HS-5 (cell line): ENCODE results near the gene SPINT4.
"Not testable (repeated sequence)": the region's sequence is repeated elsewhere in the genome, so short reads cannot be mapped to it uniquely, and the experiment has no call there.

Experiments
- DNase-seq: peaks from one replicate; pipeline ENCODE4 v3.0.0-alpha.2; 2012; ENCODE audit warnings: low read depth

The SPINT4 gene

GRCh38 chr20:45722047-45722446 is at the start of gene SPINT4:
Gene SPINT4 (plus strand): TSS chr20:45722347. CDS start chr20:45722368, 21 bp downstream.
- DNase-seq: no peak

- no peak for DNase-seq
Measured at GRCh38 chr20:45672765-45673164, 49.4 kb upstream of the SPINT4 start.

DNA sequence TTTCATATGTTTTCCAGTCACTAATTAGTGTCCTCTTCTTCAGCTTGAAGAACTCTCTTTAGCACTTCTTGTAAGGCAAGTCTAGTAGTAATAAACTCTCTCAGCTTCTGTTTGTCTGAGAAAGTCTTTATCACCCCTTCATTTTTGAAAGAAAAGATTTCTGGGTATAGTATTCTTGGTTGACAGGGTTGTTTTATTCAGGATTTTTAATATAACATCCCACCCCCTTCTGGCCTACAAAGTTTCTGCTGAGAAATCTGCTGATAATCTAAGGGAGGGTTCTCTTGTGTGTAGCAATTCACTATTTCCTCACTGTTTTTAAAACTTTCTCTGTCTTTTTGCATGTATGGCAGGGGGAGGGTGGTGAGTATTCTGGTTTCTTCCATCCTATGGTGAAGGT is 42.5 kb upstream of the SPINT4 start:
- no peak for DNase-seq

- DNase-seq: no peak
Measured at GRCh38 chr20:45685896-45686295, 36.3 kb upstream of the SPINT4 start.

GRCh38 chr20:45693346-45693745 is 28.8 kb upstream of the SPINT4 start:
- not testable (repeated sequence) for DNase-seq

DNA sequence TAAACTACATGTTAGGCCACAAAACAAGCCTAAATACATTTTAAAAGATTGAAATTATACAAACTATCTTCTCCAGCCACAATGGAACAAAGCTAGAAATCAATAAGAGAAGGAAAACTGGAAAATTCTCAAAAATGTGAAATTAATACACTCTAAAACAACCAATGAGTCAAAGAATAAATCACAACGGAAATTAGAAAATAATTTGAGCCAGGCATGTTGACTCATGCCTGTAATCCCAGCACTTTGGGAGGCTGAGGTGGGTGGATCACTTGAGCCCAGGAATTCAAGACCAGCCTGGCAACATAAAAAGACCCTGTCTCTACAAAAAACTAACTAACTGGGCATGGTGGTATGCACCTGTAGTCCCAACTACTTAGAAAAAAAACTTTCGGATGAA is 26.7 kb upstream of the SPINT4 start:
- no peak for DNase-seq

- no peak for DNase-seq
Measured at GRCh38 chr20:45701104-45701503, 21.0 kb upstream of the SPINT4 start.

DNA sequence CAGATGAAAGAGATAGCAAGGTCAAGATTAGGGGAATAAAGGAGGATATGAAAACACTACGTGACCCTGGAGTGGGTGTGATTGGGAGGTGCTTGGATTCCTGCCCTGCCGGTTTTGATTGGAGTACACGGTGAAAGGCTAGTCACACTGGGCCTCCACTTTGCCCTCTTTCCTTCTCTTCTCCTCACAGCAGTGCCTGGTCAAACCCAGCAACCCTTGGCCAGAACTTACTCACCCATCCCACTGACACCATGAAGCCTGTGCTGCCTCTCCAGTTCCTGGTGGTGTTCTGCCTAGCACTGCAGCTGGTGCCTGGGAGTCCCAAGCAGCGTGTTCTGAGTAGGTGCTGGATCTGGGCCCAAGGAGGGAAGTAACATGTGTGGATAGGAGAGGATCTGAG is 20.3 kb upstream of the SPINT4 start, which contains the start of gene WFDC13:
WFDC13 (plus strand) TSS at position 166 of the 400 bp plus-strand sequence; CDS start at position 252, 86 bp downstream.
- DNase-seq: no peak

- DNase-seq: no peak
Measured at GRCh38 chr20:45704969-45705637, 17.0 kb upstream of the SPINT4 start, which contains the start of gene WFDC10B. Gene WFDC10B (minus strand): TSS chr20:45705019. CDS start chr20:45685992, 19,027 bp downstream.

DNA sequence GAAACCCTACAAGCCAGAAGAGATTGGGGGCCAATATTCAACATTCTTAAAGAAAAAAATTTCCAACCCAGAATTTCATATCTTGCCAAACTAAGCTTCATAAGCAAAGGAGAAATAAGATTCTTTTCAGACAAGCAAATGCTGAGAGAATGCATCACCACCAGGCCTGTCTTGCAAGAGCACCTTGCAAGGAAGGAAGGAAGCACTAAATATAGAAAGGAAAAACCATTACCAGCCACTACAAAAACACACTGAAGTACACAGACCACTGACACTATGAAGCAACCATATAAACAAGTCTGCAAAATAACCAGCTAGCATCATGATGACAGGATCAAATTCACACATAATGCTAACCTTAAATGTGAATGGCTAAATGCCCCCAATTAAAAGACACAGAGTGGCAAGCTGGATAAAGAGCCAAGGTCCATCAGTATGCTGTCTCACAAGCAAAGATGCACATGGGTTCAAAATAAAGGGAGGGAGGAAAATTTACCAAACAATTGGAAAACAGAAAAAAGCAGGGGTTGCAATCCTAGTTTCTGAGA is 5.9 kb upstream of the SPINT4 start:
- not testable (repeated sequence) for DNase-seq

DNA sequence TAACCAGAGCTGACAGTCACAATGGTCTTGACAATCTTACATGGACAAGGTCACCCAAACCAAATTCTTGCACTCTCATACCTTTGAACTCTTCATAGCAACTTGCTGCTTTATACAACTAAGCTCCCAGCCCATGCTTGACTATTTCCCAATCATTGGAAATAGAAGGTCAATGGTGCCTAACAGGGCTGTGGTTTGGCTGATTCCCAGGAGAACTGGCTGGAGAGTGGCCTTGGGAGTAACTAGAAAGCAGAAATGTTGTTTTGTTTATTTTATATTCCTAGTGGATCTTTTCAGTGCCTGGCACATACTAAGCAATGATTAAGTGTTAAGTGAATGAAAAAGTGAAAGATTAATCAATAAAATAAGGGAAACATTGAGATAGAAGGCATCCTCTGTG is 3.0 kb downstream of the SPINT4 start:
- no peak for DNase-seq

GRCh38 chr20:45727044-45727443 is 4.9 kb downstream of the SPINT4 start:
- no peak for DNase-seq

- no peak for DNase-seq
Measured at GRCh38 chr20:45732199-45732598, 10.1 kb downstream of the SPINT4 start.

DNA sequence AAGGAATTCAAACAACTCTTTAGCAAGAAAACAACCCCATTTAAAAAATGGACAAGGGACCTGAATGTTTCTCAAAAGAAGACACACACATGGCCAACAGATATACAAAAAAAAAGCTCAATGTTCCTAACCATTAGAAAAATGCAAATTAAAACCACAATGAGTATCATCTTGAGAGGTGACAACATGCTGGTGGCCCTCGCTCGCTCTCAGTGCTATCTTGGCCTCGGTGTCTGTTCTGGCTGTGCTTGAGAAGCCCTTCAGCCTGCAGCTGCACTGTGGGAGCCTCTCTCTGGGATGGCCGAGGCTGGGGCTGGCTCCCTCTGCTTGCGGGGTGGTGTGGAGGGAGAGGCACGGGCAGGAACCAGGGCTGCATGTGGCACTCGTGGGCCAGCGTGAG is 13.4 kb downstream of the SPINT4 start:
- no peak for DNase-seq

- no peak for DNase-seq
Measured at GRCh38 chr20:45735988-45736387, 13.8 kb downstream of the SPINT4 start.

- no peak for DNase-seq
Measured at GRCh38 chr20:45742596-45742995, 20.4 kb downstream of the SPINT4 start.

GRCh38 chr20:45745015-45745414 is 22.9 kb downstream of the SPINT4 start:
- no peak for DNase-seq

- no peak for DNase-seq
Measured at GRCh38 chr20:45751721-45752120, 29.6 kb downstream of the SPINT4 start.

DNA sequence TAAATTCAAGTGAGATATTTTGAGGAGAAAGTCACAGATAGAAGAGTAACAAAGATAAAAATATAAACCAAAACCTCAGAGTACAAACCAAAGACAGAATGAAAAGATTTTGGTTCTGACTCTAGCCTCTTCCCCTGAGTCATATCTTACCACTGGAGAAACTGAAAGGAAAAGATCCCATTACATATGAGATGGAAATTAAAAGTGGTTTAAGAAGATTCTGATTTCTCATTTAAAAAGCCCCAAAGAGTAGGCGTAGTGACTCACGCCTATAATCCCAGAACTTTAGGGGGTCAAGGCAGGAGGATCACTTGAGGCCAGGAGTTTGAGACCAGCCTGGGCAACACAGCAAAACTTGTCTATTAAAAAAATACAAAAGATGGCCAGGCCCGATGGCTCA is 30.6 kb downstream of the SPINT4 start:
- no peak for DNase-seq

GRCh38 chr20:45758096-45758495 is 35.9 kb downstream of the SPINT4 start:
- no peak for DNase-seq

GRCh38 chr20:45759921-45760320 is 37.8 kb downstream of the SPINT4 start:
- DNase-seq: not testable (repeated sequence)

DNA sequence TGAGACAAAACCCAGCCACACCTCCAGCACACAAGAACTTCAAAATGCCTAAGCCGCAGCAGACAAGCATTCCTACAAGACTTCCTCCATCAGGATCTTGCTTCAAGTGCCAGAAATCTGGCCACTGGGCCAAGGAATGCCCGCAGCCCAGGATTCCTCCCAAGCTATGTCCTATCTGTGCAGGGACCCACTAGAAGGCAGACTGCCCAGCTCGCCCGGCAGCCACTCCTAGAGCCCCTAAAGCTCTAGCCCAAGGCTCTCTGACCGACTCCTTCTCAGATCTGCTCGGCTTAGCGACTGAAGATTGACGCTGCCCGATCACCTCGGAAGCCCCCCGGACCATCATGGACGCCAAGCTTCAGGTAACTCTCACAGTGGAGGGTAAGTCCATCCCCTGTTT is 39.8 kb downstream of the SPINT4 start:
- DNase-seq: not testable (repeated sequence)

- DNase-seq: not testable (repeated sequence)
Measured at GRCh38 chr20:45764618-45765282, 42.6 kb downstream of the SPINT4 start.
